ENCODE results near the gene GALNT10.

GALNT10 gene

DNA sequence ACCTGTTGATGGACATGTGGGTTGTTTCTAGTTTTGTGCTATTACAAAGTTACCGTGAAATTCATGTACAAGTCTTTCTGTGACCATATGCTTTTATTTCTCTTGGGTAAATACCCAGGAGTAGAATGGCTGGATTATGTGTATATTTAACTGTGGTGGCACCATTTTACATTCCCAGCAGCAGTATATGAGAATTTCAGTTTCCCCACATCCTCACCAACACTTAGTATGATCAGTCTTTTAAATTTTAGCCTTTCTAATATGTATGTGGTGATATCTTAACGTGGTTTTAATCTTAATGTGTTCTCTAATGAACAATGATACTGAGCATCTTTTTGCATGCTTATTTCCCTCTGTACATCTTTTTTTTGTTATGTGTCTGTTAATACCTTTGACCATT is 36.6 kb downstream of the GALNT10 start:
- no peak overlapping the region for H3K27ac ChIP-seq
- TF ChIP-seq, protein P1, sequence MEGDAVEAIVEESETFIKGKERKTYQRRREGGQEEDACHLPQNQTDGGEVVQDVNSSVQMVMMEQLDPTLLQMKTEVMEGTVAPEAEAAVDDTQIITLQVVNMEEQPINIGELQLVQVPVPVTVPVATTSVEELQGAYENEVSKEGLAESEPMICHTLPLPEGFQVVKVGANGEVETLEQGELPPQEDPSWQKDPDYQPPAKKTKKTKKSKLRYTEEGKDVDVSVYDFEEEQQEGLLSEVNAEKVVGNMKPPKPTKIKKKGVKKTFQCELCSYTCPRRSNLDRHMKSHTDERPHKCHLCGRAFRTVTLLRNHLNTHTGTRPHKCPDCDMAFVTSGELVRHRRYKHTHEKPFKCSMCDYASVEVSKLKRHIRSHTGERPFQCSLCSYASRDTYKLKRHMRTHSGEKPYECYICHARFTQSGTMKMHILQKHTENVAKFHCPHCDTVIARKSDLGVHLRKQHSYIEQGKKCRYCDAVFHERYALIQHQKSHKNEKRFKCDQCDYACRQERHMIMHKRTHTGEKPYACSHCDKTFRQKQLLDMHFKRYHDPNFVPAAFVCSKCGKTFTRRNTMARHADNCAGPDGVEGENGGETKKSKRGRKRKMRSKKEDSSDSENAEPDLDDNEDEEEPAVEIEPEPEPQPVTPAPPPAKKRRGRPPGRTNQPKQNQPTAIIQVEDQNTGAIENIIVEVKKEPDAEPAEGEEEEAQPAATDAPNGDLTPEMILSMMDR (conservative IDR thresholded peaks at IDR 0.05), result no peak

DNA sequence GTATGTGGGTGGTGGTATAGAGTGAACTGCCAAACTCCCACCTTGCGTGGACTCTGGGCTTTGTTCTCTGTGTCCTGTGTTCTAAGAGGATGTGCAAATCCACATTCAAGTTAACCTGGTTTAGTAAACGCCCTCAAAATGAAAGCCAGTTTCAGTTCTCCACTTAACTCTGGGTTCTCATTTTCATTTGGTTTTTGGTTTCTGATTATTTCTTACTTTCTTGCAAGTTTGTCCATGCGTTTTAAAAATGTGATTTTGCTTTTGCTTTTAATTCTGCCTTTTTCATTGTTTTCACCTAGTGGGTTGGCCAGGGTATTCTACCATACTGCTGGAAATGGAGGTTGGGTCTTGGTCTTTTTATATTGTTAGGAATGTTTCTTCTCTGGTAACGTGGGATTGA is 38.2 kb downstream of the GALNT10 start:
- no peak overlapping the region for H3K27ac ChIP-seq
- TF ChIP-seq, protein P1 (conservative IDR thresholded peaks at IDR 0.05), result no peak

DNA sequence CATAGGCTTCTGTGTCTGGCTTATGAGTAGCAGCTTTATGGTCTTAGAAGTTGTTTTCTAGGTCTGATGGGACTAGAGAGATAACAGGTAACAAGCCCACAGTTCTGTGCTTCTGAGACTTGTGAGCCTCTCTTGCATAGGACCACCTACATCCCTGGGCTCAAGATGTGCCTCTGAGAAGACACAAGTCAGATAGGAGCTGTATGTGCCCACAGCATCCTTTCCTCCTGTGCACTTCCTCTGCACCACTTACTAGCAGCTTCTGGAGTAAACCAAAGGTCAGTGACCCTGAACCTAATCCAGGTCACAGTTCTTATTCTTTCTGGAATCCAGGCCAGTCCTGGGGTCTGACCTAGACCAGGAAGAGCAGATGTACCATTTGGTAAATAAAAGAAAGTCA is 40.0 kb downstream of the GALNT10 start:
- H3K27ac ChIP-seq, result no peak overlapping the region
- TF ChIP-seq, protein P1 (conservative IDR thresholded peaks at IDR 0.05), result no peak

DNA sequence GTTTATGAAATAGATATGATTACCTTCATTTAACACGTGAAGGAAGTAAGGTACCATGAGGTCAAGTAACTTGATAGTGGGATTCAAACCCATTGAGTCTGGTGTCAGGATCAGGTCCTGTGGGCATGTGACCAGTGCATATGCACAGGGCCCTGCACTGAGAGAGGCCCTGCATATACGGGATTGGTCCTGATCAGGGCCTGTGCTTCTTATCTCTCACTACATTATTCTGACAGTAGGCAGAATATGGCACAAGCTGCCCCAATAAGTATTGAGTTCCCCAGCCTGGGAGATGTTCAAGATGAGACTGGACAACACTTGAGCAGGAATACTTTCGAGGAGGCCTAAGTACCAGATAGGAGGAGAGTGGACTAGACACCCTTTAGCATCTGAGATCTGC is 44.0 kb downstream of the GALNT10 start:
- TF ChIP-seq, protein P1 (conservative IDR thresholded peaks at IDR 0.05), result no peak
- H3K27ac ChIP-seq, result no peak overlapping the region

DNA sequence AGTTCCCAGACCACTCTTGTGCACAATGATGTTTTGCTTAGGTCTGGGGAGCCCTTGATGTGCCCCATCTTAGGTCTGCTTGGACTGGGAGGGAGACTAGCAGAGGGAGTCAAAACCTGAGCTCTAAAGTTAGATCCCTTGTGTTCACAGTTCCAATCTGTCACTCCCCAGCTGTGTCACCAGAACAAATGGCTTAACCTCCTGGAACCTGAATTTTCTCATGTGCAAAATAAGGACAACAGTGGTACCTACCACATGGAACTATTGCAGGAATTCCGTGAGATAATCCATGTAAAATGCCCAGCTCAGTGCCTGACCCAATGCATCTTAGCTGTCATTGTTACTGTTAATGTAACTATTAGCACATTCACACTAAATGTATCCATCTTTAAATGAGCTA is 45.5 kb downstream of the GALNT10 start:
- TF ChIP-seq, protein P1 (conservative IDR thresholded peaks at IDR 0.05), result no peak
- H3K27ac ChIP-seq, result no peak overlapping the region

DNA sequence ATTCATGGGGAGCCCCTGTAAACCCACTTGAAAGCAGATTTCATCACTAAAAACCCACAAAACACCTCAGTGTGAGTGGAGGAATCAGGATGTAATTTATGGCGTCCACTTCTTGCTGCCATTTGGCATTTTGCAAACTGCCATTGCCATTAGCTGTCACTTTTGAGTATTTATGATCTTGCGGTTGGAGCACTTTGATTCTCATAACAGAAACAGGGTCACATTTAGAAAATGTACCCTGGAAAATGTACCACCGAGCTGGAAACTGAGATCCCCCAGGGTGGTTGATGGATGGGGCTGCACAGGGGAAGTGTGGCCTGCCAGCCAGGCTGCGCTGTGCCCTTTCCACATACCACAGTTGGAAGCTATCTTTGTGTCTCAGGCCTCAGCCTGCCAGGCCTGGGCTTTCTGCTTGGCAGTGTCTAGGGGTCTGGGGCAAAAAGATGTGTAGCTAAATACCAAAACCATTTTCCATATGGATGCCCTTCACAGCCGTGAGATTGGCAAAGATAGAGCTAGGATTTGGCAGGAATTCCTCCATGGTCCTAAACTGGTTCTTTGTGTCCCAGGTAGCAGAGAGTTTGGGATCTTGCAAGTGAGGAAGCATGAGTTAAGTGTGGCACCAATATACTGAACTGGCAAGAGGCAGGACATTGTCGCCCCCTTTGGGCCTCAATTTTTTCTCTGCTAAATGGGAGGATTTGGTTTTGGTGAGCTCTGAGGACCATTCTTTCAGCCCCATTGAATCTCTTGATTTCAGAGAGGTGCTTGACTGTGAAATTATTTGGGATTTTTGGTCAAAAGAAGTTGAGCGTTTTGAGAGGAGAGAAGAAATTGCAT is 46.2 kb downstream of the GALNT10 start:
- H3K27ac ChIP-seq, result no peak overlapping the region
- TF ChIP-seq, protein P1 (conservative IDR thresholded peaks at IDR 0.05), result no peak

DNA sequence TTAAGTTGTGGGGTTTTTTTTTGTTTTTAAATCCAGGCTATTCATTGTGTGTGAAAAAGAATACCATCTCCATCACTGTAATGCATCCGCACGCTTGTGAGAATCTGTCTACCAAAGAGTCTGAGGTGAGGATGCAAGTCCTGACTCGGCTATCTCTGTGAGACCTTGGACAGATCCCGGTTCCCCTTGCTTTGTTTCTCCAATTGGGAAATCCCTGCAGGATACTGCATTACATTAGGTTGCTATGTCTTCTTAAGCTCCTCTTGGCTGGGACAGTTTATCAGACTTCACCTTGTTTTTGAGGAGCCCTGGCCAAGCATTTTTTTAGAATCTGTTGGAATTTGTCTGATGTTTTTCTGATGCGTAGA is 46.8 kb downstream of the GALNT10 start:
- TF ChIP-seq, protein P1 (conservative IDR thresholded peaks at IDR 0.05), result no peak
- no peak overlapping the region for H3K27ac ChIP-seq
